Sigmoid colon (tissue), 4 donors: ENCODE data around the gene SPDYE1.
"Not testable (repeated sequence)": the region's sequence is repeated elsewhere in the genome, so short reads cannot be mapped to it uniquely, and the experiment has no call there.

Source experiments
- POLR2A ChIP-seq, 2 donors: fragments of 450-650 bp; IDR thresholded peaks; one replicate each; pipeline ENCODE4 v1.6.1; 2016; ENCODE audit warnings: antibody characterized with exemption in 2 of 2, mild to moderate bottlenecking in 2 of 2, moderate library complexity in 2 of 2
- POLR2AphosphoS5 ChIP-seq, 4 donors: sonication (generic); formaldehyde crosslinking; IDR thresholded peaks; one replicate each; pipeline ENCODE4 v1.6.1; 2017; ENCODE audit warnings: antibody characterized with exemption in 4 of 4
- TF ChIP-seq, protein P1 (sequence below), 4 experiments: fragments of 450-650 bp in 3 of 4; fragments of 200-600 bp in 1 of 4; IDR thresholded peaks; one replicate each; pipeline ENCODE4 v1.5.1; 2016 to 2019; ENCODE audit warnings: antibody characterized with exemption in 4 of 4, mild to moderate bottlenecking in 3 of 4, moderate library complexity in 2 of 4

DNA sequence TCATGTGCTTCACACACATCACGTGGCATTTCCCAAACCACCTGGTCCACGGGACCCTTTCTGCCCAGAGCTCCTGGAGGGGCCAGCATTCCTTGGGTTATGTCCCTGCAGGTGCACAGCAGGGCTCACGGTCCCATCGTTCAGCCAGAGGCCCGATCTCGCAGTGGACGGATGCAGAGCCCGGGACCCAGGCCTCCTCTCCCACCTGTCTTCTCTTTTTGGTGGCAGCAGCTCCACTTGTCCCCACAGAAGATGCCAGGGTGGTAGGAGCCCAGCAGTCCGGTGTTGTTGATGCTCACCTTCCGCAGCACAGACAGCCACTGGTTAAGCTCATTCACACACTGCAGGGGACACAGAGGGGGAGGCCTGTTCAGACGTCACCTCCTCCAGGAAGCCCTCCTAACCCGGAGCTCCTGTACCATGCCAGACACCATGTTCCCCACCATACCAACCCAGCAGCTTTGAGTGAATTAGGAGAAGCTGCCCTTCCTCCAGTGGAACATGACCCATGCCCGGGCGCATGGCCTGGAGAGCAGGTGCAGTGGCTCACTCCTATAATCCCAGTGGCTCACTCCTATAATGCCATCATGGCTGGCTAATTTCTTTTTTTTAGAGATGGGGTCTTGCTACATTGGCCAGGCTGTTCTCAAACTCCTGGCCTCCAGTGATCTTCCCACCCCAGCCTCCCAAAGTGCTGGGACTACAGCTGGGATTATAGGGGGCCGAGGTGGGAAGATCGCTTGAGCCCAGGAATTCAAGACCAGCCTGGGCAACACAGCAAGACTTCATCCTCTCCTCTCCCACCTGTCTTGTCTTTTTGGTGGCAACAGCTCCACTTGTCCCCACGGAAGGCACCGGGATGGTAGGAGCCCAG, 36.5 kb downstream of the SPDYE1 start:
- TF ChIP-seq, protein P1, sequence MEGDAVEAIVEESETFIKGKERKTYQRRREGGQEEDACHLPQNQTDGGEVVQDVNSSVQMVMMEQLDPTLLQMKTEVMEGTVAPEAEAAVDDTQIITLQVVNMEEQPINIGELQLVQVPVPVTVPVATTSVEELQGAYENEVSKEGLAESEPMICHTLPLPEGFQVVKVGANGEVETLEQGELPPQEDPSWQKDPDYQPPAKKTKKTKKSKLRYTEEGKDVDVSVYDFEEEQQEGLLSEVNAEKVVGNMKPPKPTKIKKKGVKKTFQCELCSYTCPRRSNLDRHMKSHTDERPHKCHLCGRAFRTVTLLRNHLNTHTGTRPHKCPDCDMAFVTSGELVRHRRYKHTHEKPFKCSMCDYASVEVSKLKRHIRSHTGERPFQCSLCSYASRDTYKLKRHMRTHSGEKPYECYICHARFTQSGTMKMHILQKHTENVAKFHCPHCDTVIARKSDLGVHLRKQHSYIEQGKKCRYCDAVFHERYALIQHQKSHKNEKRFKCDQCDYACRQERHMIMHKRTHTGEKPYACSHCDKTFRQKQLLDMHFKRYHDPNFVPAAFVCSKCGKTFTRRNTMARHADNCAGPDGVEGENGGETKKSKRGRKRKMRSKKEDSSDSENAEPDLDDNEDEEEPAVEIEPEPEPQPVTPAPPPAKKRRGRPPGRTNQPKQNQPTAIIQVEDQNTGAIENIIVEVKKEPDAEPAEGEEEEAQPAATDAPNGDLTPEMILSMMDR (IDR thresholded peaks at IDR 0.05) = not testable (repeated sequence)
- not testable (repeated sequence) for TF ChIP-seq POLR2A, POLR2AphosphoS5 (IDR thresholded peaks at IDR 0.05)
